HEK293 (cell line): ENCODE results near the gene MYOC.

Experiments
- HOXA7 ChIP-seq: sonication (generic); formaldehyde crosslinking; IDR thresholded peaks from 2 replicates; pipeline ENCODE4 v1.8.1; 2022; ENCODE audit warnings: missing genetic modification reagents, borderline replicate concordance
- SCRT2 ChIP-seq: fragments of 450-650 bp; formaldehyde crosslinking; IDR thresholded peaks from 2 replicates; pipeline ENCODE4 v1.5.1; 2016; ENCODE audit warnings: missing biosample characterization, missing genetic modification characterization
- ZNF274 ChIP-seq, 2 experiments: fragments of 200-500 bp in 1 of 2; fragments of 450-650 bp in 1 of 2; sonication (Bioruptor generic) in 1 of 2; formaldehyde crosslinking in 1 of 2; IDR thresholded peaks; 2 replicates each; pipeline versions ENCODE4 v1.5.1 to v1.6.1; 2014 to 2016; ENCODE audit warnings: borderline replicate concordance in 1 of 2, inconsistent platforms in 1 of 2, low read length in 1 of 2, missing biosample characterization in 1 of 2, missing genetic modification characterization in 1 of 2
- ZNF660 ChIP-seq: fragments of 450-650 bp; IDR thresholded peaks from 2 replicates; pipeline ENCODE4 v1.5.1; 2018; ENCODE audit warnings: missing biosample characterization, mild to moderate bottlenecking, missing genetic modification characterization
- ZNF768 ChIP-seq: fragments of 450-650 bp; formaldehyde crosslinking; IDR thresholded peaks from 2 replicates; pipeline ENCODE4 v1.5.1; 2018; ENCODE audit warnings: missing biosample characterization, mild to moderate bottlenecking, missing genetic modification characterization
- TF ChIP-seq, protein P1 (sequence below): fragments of 450-650 bp; formaldehyde crosslinking; IDR thresholded peaks from 2 replicates; pipeline ENCODE4 v1.5.1; 2016; ENCODE audit warnings: missing biosample characterization, missing genetic modification characterization

DNA sequence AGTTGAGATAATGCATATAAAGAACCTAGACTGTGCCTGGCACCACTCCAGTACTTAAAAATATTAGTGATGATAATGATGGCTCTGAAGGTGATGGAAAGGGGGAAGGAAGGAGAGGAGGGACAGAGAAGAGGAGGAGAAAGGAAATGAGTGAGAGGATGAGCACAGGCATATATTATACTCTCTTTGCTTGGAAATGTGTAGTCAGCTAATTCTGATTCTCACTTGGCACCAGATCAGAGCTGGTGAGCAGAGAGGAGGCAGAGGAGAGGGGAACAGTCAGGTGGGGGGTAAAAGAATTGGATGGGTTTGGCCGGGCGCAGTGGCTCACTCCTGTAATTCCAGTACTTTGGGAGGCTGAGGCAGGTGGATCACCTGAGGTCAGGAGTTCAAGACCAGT, 24.3 kb upstream of the MYOC start:
- TF ChIP-seq HOXA7 (CRISPR knock-in tag) (no peak), ZNF660 (no peak), ZNF768 (tag by site-specific recombination) (no peak), SCRT2 (no peak), ZNF274 (IDR thresholded peaks at IDR 0.05; ENCODE audit: low read length) (no peak), ZNF274 (tag by site-specific recombination; IDR thresholded peaks at IDR 0.05; ENCODE audit: borderline replicate concordance) (no peak)
- TF ChIP-seq, protein P1, sequence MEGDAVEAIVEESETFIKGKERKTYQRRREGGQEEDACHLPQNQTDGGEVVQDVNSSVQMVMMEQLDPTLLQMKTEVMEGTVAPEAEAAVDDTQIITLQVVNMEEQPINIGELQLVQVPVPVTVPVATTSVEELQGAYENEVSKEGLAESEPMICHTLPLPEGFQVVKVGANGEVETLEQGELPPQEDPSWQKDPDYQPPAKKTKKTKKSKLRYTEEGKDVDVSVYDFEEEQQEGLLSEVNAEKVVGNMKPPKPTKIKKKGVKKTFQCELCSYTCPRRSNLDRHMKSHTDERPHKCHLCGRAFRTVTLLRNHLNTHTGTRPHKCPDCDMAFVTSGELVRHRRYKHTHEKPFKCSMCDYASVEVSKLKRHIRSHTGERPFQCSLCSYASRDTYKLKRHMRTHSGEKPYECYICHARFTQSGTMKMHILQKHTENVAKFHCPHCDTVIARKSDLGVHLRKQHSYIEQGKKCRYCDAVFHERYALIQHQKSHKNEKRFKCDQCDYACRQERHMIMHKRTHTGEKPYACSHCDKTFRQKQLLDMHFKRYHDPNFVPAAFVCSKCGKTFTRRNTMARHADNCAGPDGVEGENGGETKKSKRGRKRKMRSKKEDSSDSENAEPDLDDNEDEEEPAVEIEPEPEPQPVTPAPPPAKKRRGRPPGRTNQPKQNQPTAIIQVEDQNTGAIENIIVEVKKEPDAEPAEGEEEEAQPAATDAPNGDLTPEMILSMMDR: no peak
